Upper lobe of right lung (tissue), 1 donor: Measurements from ENCODE around the gene PRKG2. TPM values are rescaled to one million over a fixed set of nuclear protein-coding genes. Genes with fewer than 3 reads are reported as not detected.
"Not testable (repeated sequence)": the region's sequence is repeated elsewhere in the genome, so short reads cannot be mapped to it uniquely, and the experiment has no call there.

Experiments
- ATAC-seq: fragments of 200-7000 bp; cut with Tn5 transposase; one replicate; pipeline ENCODE4 v1.9.1; 2020; ENCODE audit warnings: mild to moderate bottlenecking, moderate library complexity
- DNase-seq: peaks from one replicate; pipeline ENCODE4 v3.0.0-alpha.2; 2020
- H3K27ac ChIP-seq: fragments of 200-600 bp; one replicate; pipeline ENCODE4 v1.8.0; 2022
- H3K27me3 ChIP-seq: fragments of 200-600 bp; one replicate; pipeline ENCODE4 v1.8.0; 2022; ENCODE audit warnings: mild to moderate bottlenecking
- H3K36me3 ChIP-seq: fragments of 200-600 bp; one replicate; pipeline ENCODE4 v1.8.0; 2022
- H3K4me1 ChIP-seq: fragments of 200-600 bp; one replicate; pipeline ENCODE4 v1.8.0; 2022
- H3K4me3 ChIP-seq: fragments of 200-600 bp; one replicate; pipeline ENCODE4 v1.8.0; 2022; ENCODE audit warnings: mild to moderate bottlenecking
- H3K9me3 ChIP-seq: fragments of 200-600 bp; one replicate; pipeline ENCODE4 v1.8.0; 2022
- CTCF ChIP-seq: fragments of 200-600 bp; IDR thresholded peaks from one replicate; pipeline ENCODE4 v1.8.0; 2022; ENCODE audit warnings: antibody characterized with exemption
- intact Hi-C: fragments of 100-400 bp; cut with DNase I; formaldehyde crosslinking; loops from one replicate; pipeline ENCODE4 v1.11.0; 2022
- total RNA-seq: library from RNA; stranded (reverse); fragmentation: NEBNext Ultra II Directional; extraction: Animal tissue kit (Norgen Biotek cat#: 25700); gene quantifications from one replicate; pipeline ENCODE4 v1.2.1, GENCODE V29; 2021
- donor health status: DM: no; HTN: yes; CAD: no; lungs with severe emphysema.

PRKG2 gene
- total RNA-seq, 1 donor from 2014 or later = 8.1 TPM

- TF ChIP-seq CTCF = no peak
- Histone ChIP-seq H3K4me1 (no peaks in the 10 kb centered on the region), H3K27ac (no peak overlapping the region), H3K27me3 (no peaks in the 10 kb centered on the region), H3K4me3 (no peak overlapping the region), H3K9me3 (no peaks in the 10 kb centered on the region), H3K36me3 (no peaks in the 10 kb centered on the region)
- peak; percentile 53 for ATAC-seq
- intact Hi-C loops = no loop called here
- DNase-seq = peak; percentile 48
These were observed 21.1 kb upstream of the PRKG2 start for GRCh38 chr4:81235982-81236749.

- H3K36me3 ChIP-seq = no peaks in the 10 kb centered on the region
- intact Hi-C loops = no loop called here
- no peaks in the 10 kb centered on the region for H3K27me3 ChIP-seq
- H3K27ac ChIP-seq = no peak overlapping the region
- ATAC-seq (no peak), DNase-seq (no peak)
- no peak overlapping the region for H3K4me3 ChIP-seq
- H3K9me3 ChIP-seq = no peaks in the 10 kb centered on the region
- TF ChIP-seq CTCF = no peak
- H3K4me1 ChIP-seq = no peaks in the 10 kb centered on the region
These were observed 12.9 kb upstream of the PRKG2 start for GRCh38 chr4:81227968-81228367.

GRCh38 chr4:81227138-81227537, 12.1 kb upstream of the PRKG2 start:
- intact Hi-C loops = no loop called here
- H3K36me3 ChIP-seq = no peaks in the 10 kb centered on the region
- TF ChIP-seq CTCF = no peak
- no peaks in the 10 kb centered on the region for H3K9me3 ChIP-seq
- DNase-seq (no peak), ATAC-seq (no peak)
- no peak overlapping the region for H3K27ac ChIP-seq
- no peaks in the 10 kb centered on the region for H3K27me3 ChIP-seq
- H3K4me1 ChIP-seq = no peaks in the 10 kb centered on the region
- no peak overlapping the region for H3K4me3 ChIP-seq

GRCh38 chr4:81225252-81225651, 10.2 kb upstream of the PRKG2 start:
- no peaks in the 10 kb centered on the region for H3K36me3 ChIP-seq
- intact Hi-C loops = no loop called here

GRCh38 chr4:81222082-81222472, 7.1 kb upstream of the PRKG2 start:
- intact Hi-C loops, H3K4me1 ChIP-seq, H3K9me3 ChIP-seq: not testable (repeated sequence)

More at GRCh38 chr4:81225252-81225651, 10.2 kb upstream of the PRKG2 start:
- DNase-seq (no peak), ATAC-seq (no peak)
- H3K27ac ChIP-seq = no peak overlapping the region
- TF ChIP-seq CTCF = no peak
- H3K4me3 ChIP-seq = no peak overlapping the region
- H3K9me3 ChIP-seq = no peaks in the 10 kb centered on the region
- no peaks in the 10 kb centered on the region for H3K4me1 ChIP-seq
- H3K27me3 ChIP-seq = no peaks in the 10 kb centered on the region

GRCh38 chr4:81221303-81222081, 6.5 kb upstream of the PRKG2 start:
- intact Hi-C loops = no loop called here
- no peak overlapping the region for H3K27ac ChIP-seq
- no peak overlapping the region for H3K4me3 ChIP-seq
- no peaks in the 10 kb centered on the region for H3K27me3 ChIP-seq
- ATAC-seq (no peak), DNase-seq (no peak)
- no peak for TF ChIP-seq CTCF
- H3K9me3 ChIP-seq = no peaks in the 10 kb centered on the region
- no peaks in the 10 kb centered on the region for H3K4me1 ChIP-seq
- no peaks in the 10 kb centered on the region for H3K36me3 ChIP-seq

More at GRCh38 chr4:81222082-81222472, 7.1 kb upstream of the PRKG2 start:
- DNase-seq, H3K36me3 ChIP-seq, H3K4me3 ChIP-seq, H3K27me3 ChIP-seq, ATAC-seq, H3K27ac ChIP-seq: not testable (repeated sequence)
